Progenitor cell of endocrine pancreas (in vitro differentiated cells): ENCODE results near the gene TCF3. TPM values are rescaled to one million over a fixed set of nuclear protein-coding genes. Genes with fewer than 3 reads are reported as not detected.
A peak's percentile ranks its signal among the peaks of the same experiment; 100 is the strongest.

Experiments used
- DNase-seq: peaks from one replicate; pipeline ENCODE4 v3.0.0; 2021; ENCODE audit warnings: low spot score; ENCODE audit not compliant: unreplicated experiment
- H3K27ac Mint-ChIP-seq: 2 replicates; pipeline ENCODE4 v1.8.0; 2021; ENCODE audit warnings: mild to moderate bottlenecking, moderate library complexity, mixed read lengths
- H3K27me3 Mint-ChIP-seq: 2 replicates; pipeline ENCODE4 v1.8.0; 2021; ENCODE audit warnings: mixed read lengths
- H3K36me3 Mint-ChIP-seq: 2 replicates; pipeline ENCODE4 v1.8.0; 2022; ENCODE audit warnings: mixed read lengths; ENCODE audit not compliant: insufficient read depth
- H3K4me1 Mint-ChIP-seq: 2 replicates; pipeline ENCODE4 v1.8.0; 2021; ENCODE audit warnings: low read depth, mixed read lengths
- H3K4me3 Mint-ChIP-seq: 2 replicates; pipeline ENCODE4 v1.8.0; 2021; ENCODE audit warnings: low read depth, mild to moderate bottlenecking, moderate library complexity, mixed read lengths
- H3K9me3 Mint-ChIP-seq: 2 replicates; pipeline ENCODE4 v1.8.0; 2021; ENCODE audit warnings: low read depth, mixed read lengths
- CTCF ChIP-seq: fragments of 200-600 bp; sonication (generic); IDR thresholded peaks from one replicate; pipeline ENCODE4 v1.5.0; 2021; ENCODE audit warnings: antibody characterized with exemption, mild to moderate bottlenecking; ENCODE audit not compliant: unreplicated experiment
- total RNA-seq: library from RNA; stranded (reverse); gene quantifications from 2 replicates; pipeline ENCODE4 v1.2.1, GENCODE V29; 2021

TCF3 gene
- total RNA-seq, 1 donor from 2014 or later, result 318 TPM

- DNase-seq, result no peak
- TF ChIP-seq CTCF, result no peak
- H3K4me1 Mint-ChIP-seq, result peaks cover 13% of the 10 kb centered on the region
- peaks cover 7% of the 10 kb centered on the region for H3K27me3 Mint-ChIP-seq
- H3K27ac Mint-ChIP-seq, result no peak overlapping the region
- H3K4me3 Mint-ChIP-seq, result no peak overlapping the region
- no peaks in the 10 kb centered on the region for H3K36me3 Mint-ChIP-seq
- H3K9me3 Mint-ChIP-seq, result no peaks in the 10 kb centered on the region
These were observed 31.6 kb upstream of the TCF3 start for GRCh38 chr19:1683869-1684572.

- Mint-ChIP-seq H3K4me3 (no peak overlapping the region), H3K9me3 (no peaks in the 10 kb centered on the region), H3K4me1 (peaks cover 16% of the 10 kb centered on the region), H3K36me3 (no peaks in the 10 kb centered on the region), H3K27me3 (peaks cover 11% of the 10 kb centered on the region), H3K27ac (peak overlapping the region; percentile 78)
- no peak for TF ChIP-seq CTCF
- DNase-seq, result no peak
These were observed 28.6 kb upstream of the TCF3 start for GRCh38 chr19:1680976-1681375.

- no peak for TF ChIP-seq CTCF
- no peak for DNase-seq
- peaks cover 27% of the 10 kb centered on the region for H3K4me1 Mint-ChIP-seq
- H3K27me3 Mint-ChIP-seq, result peaks cover 11% of the 10 kb centered on the region
- no peak overlapping the region for H3K4me3 Mint-ChIP-seq
- H3K27ac Mint-ChIP-seq, result no peak overlapping the region
- H3K36me3 Mint-ChIP-seq, result no peaks in the 10 kb centered on the region
- H3K9me3 Mint-ChIP-seq, result no peaks in the 10 kb centered on the region
These were observed 25.7 kb upstream of the TCF3 start for GRCh38 chr19:1678073-1678472.

- TF ChIP-seq CTCF, result no peak
- H3K9me3 Mint-ChIP-seq, result no peaks in the 10 kb centered on the region
- peaks cover 21% of the 10 kb centered on the region for H3K4me1 Mint-ChIP-seq
- H3K27me3 Mint-ChIP-seq, result peaks cover 13% of the 10 kb centered on the region
- peak overlapping the region; percentile 89 for H3K27ac Mint-ChIP-seq
- H3K36me3 Mint-ChIP-seq, result no peaks in the 10 kb centered on the region
- no peak overlapping the region for H3K4me3 Mint-ChIP-seq
- no peak for DNase-seq
These were observed 24.2 kb upstream of the TCF3 start for GRCh38 chr19:1676351-1677266.

- Mint-ChIP-seq H3K9me3 (no peaks in the 10 kb centered on the region), H3K36me3 (no peaks in the 10 kb centered on the region), H3K4me1 (peaks cover 18% of the 10 kb centered on the region), H3K27me3 (peaks cover 21% of the 10 kb centered on the region), H3K4me3 (no peak overlapping the region), H3K27ac (peak overlapping the region; percentile 52)
- peak; percentile 74 for DNase-seq
- TF ChIP-seq CTCF, result no peak
These were observed 23.4 kb upstream of the TCF3 start for GRCh38 chr19:1675633-1676350.
